HEK293T (cell line): ENCODE measurements around the gene OPRM1.

Experiments used
- ARNT ChIP-seq: fragments of 450-650 bp; IDR thresholded peaks from 2 replicates; pipeline ENCODE4 v1.6.1; 2017; ENCODE audit warnings: mild to moderate bottlenecking
- BHLHE40 ChIP-seq: fragments of 450-650 bp; IDR thresholded peaks from 2 replicates; pipeline ENCODE4 v1.6.1; 2016; ENCODE audit warnings: mild to moderate bottlenecking, moderate library complexity, borderline replicate concordance
- CTBP1 ChIP-seq: fragments of 450-650 bp; IDR thresholded peaks from 2 replicates; pipeline ENCODE4 v1.6.1; 2016; ENCODE audit warnings: borderline replicate concordance
- ELF4 ChIP-seq: fragments of 450-650 bp; IDR thresholded peaks from 2 replicates; pipeline ENCODE4 v1.6.1; 2017; ENCODE audit warnings: antibody characterized with exemption
- FOXA1 ChIP-seq: fragments of 450-650 bp; IDR thresholded peaks from 2 replicates; pipeline ENCODE4 v1.6.1; 2016; ENCODE audit warnings: mild to moderate bottlenecking
- FOXK2 ChIP-seq: fragments of 450-650 bp; IDR thresholded peaks from 2 replicates; pipeline ENCODE4 v1.6.1; 2016; ENCODE audit warnings: mild to moderate bottlenecking
- FOXM1 ChIP-seq: fragments of 450-650 bp; IDR thresholded peaks from 2 replicates; pipeline ENCODE4 v1.6.1; 2017; ENCODE audit warnings: mild to moderate bottlenecking, borderline replicate concordance
- HDGF ChIP-seq: fragments of 450-650 bp; IDR thresholded peaks from 2 replicates; pipeline ENCODE4 v1.6.1; 2017; ENCODE audit warnings: antibody characterized with exemption, borderline replicate concordance
- L3MBTL2 ChIP-seq: fragments of 450-650 bp; conservative IDR thresholded peaks from 2 replicates; pipeline ENCODE4 v1.6.1; 2016; ENCODE audit warnings: mild to moderate bottlenecking
- LEF1 ChIP-seq: fragments of 450-650 bp; IDR thresholded peaks from 2 replicates; pipeline ENCODE4 v1.6.1; 2017; ENCODE audit warnings: mild to moderate bottlenecking, borderline replicate concordance
- NFRKB ChIP-seq: fragments of 450-650 bp; IDR thresholded peaks from 2 replicates; pipeline ENCODE4 v1.6.1; 2016; ENCODE audit warnings: mild to moderate bottlenecking, moderate library complexity
- SP1 ChIP-seq: fragments of 450-650 bp; IDR thresholded peaks from 2 replicates; pipeline ENCODE4 v1.6.1; 2017
- TARDBP ChIP-seq: fragments of 450-650 bp; IDR thresholded peaks from 2 replicates; pipeline ENCODE4 v1.6.1; 2016
- TF ChIP-seq, protein P1 (sequence below): fragments of 450-650 bp; IDR thresholded peaks from 2 replicates; pipeline ENCODE4 v1.6.1; 2016

DNA sequence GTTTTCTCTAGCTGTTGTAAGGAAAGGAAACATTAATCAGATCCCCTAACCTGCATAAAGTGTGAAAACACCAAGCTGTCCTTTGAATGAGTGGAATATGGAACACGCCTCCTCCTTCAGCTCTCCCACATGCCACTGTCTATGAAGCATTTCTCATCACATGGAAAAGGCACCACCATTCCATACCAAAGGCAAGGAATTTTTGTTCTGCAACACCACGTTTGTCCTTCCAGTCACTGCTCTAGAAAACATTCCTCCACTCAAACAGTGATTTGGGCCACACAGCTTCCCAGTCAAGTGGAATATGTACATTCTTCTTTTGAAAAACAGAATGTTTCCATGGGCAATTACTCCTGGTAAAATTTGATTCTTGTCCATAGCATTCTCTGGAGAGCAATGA is 120.1 kb downstream of the OPRM1 start:
- TF ChIP-seq FOXM1 (no peak), SP1 (no peak), ELF4 (no peak), HDGF (no peak), BHLHE40 (no peak), CTBP1 (no peak), FOXK2 (no peak), NFRKB (no peak), L3MBTL2 (no peak), LEF1 (no peak), TARDBP (no peak), FOXA1 (no peak), ARNT (no peak)
- TF ChIP-seq, protein P1, sequence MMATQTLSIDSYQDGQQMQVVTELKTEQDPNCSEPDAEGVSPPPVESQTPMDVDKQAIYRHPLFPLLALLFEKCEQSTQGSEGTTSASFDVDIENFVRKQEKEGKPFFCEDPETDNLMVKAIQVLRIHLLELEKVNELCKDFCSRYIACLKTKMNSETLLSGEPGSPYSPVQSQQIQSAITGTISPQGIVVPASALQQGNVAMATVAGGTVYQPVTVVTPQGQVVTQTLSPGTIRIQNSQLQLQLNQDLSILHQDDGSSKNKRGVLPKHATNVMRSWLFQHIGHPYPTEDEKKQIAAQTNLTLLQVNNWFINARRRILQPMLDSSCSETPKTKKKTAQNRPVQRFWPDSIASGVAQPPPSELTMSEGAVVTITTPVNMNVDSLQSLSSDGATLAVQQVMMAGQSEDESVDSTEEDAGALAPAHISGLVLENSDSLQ: no peak
